SK-N-MC (cell line): Measurements from ENCODE around the gene HOXC5.

ENCODE experiments used
- EZH2 ChIP-seq: fragments of 200-600 bp; sonication (generic); IDR thresholded peaks from one replicate; pipeline ENCODE4 v1.6.1; 2017; ENCODE audit warnings: antibody characterized with exemption
- POLR2AphosphoS5 ChIP-seq: IDR thresholded peaks from 2 replicates; pipeline ENCODE4 v1.6.1; 2012; ENCODE audit warnings: mild to moderate bottlenecking, low read depth, low read length, borderline replicate concordance

DNA sequence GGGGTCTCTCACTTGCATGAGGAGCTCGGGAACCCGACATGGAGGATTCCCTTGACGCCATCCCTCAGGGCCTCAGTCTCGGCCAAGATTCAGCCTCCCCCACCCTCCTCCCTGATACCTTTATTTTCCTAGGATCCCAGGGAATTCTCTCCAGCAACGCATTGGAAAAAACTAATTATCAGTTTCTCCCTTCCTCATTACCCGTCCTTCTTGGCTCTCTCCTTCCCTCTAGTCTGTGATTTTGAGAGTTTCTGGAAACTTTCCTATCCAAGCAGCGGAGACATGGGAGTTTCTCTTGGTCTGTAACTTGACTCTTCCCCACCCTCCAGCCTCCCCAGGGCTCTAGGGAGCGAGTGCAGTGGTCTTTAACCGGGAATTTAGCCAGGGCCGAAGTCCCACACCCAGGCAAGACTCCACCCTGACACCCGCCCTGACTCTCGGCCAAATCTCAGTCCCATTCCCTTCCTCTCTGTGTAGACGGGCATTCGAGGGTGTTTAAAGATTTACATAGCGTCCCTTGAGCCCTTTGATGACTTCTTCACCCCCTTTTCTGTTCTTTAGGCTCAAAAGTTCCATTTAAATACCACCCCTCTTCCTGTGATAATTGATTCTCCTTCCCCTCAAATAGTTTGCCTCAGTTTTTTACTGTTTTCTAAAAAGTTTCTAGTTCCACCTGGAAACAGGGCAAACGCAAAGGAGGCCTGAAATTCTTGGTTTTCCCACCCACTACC, 6.7 kb downstream of the HOXC5 start:
- TF ChIP-seq POLR2AphosphoS5 = no peak
- TF ChIP-seq EZH2 = no peak
